Measurements from ENCODE around the gene ASZ1.

Gene ASZ1

DNA sequence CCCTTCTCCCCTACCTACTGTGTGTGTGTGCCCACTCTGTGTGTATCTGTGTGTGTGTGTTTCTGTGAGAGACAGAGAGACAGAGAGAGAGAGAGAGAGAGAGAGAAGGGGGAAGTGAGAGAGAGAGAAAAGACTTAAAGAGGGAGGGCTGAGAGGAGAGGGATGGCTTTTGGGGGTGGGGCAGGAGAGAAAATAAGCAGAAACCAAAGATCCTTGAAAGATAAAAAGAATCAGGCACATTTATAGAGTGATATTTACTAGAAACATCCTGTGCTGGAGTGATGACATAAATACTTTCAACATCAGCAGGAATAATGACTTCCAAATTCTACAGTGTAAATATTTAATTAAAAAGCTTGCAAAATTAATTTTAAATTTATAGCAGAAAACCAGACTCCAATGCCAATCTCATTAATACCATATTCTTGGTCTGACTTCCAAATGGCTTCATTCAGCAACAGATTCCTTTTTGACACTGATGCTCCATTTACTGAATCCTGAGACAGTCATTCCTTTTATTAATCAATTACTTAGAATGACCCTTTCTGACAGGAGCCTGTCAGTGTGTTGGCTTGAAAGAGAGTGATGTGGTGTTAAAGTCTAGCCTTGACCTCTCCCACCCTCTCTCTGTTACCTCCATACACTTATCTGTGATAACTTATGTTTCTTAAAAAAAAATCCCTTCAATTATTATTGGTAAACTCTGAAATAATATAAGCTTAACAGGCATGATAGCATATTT lies 62.8 kb downstream of the ASZ1 start:
- CTCF ChIA-PET: interaction anchor here (0.9 kb wide), 1 partner anchor 39 kb away, joined by 3 read pairs; no protein-coding TSS in a partner anchor
- H3K4me1 ChIP-seq (ENCODE audit: control insufficient read depth, insufficient read depth, low read length): no peaks in the 10 kb centered on the region
- no peaks in the 10 kb centered on the region for H3K9me3 ChIP-seq (ENCODE audit: control insufficient read depth, insufficient read depth, low read depth, low read length)
- no peaks in the 10 kb centered on the region for H3K36me3 ChIP-seq (ENCODE audit: control insufficient read depth in 2 of 2, insufficient read depth in 1 of 2, low read length in 2 of 2)
- H3K27ac ChIP-seq (ENCODE audit: extremely low read depth, low read depth, low read length): no peak overlapping the region
- no peak overlapping the region for H3K4me3 ChIP-seq (ENCODE audit: low read depth, low read length)
- TF ChIP-seq, protein P1, sequence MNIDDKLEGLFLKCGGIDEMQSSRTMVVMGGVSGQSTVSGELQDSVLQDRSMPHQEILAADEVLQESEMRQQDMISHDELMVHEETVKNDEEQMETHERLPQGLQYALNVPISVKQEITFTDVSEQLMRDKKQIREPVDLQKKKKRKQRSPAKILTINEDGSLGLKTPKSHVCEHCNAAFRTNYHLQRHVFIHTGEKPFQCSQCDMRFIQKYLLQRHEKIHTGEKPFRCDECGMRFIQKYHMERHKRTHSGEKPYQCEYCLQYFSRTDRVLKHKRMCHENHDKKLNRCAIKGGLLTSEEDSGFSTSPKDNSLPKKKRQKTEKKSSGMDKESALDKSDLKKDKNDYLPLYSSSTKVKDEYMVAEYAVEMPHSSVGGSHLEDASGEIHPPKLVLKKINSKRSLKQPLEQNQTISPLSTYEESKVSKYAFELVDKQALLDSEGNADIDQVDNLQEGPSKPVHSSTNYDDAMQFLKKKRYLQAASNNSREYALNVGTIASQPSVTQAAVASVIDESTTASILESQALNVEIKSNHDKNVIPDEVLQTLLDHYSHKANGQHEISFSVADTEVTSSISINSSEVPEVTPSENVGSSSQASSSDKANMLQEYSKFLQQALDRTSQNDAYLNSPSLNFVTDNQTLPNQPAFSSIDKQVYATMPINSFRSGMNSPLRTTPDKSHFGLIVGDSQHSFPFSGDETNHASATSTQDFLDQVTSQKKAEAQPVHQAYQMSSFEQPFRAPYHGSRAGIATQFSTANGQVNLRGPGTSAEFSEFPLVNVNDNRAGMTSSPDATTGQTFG (tag by site-specific recombination; IDR thresholded peaks at IDR 0.05; ENCODE audit: borderline replicate concordance): no peak
- POLR2A ChIA-PET: no interaction called here

DNA sequence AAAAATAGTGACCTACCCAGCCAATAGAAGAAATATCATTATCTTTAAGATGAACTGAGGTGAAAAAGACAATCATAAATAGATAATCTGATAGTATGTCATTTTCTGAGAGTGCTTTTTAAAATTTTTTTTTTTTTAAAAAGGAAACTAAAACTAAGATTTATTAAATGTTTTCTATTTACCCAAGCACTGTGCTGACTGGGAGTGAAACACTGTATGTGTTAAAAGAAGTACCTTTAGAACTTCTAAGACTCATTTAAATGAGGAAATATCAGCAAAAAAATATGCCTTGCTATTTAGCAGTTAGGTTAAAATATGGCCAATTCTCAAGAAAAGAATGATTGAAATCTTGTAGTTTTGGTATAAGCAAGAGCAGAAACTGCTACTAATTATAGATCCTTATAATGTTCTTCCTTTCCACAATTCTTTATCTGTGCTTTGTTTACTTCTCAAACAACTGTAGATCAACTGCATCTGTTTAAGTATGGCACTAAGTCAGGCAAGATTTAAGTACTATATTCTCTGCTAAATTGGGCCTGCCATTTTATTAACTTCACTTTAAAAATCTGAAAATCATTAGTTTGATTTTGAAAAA lies 64.9 kb downstream of the ASZ1 start:
- H3K36me3 ChIP-seq (ENCODE audit: control insufficient read depth in 2 of 2, insufficient read depth in 1 of 2, low read length in 2 of 2): no peaks in the 10 kb centered on the region
- TF ChIP-seq ZNF433 (tag by site-specific recombination; IDR thresholded peaks at IDR 0.05; ENCODE audit: low read depth) (no peak), ZNF624 (tag by site-specific recombination; IDR thresholded peaks at IDR 0.05) (no peak), ZNF747 (tag by site-specific recombination; IDR thresholded peaks at IDR 0.05) (no peak), ZNF600 (tag by site-specific recombination; IDR thresholded peaks at IDR 0.05) (no peak), ZNF391 (tag by site-specific recombination; IDR thresholded peaks at IDR 0.05; ENCODE audit: borderline replicate concordance, low read depth) (no peak), ZNF549 (tag by site-specific recombination; IDR thresholded peaks at IDR 0.05) (no peak), HOXA7 (CRISPR knock-in tag; IDR thresholded peaks at IDR 0.05; ENCODE audit: borderline replicate concordance) (no peak), ZNF37A (tag by site-specific recombination; IDR thresholded peaks at IDR 0.05) (no peak), ZNF707 (tag by site-specific recombination; IDR thresholded peaks at IDR 0.05) (no peak), ZNF544 (tag by site-specific recombination; IDR thresholded peaks at IDR 0.05) (no peak), ZFP37 (tag by site-specific recombination; IDR thresholded peaks at IDR 0.05) (no peak), BCL11A (tag by site-specific recombination; IDR thresholded peaks at IDR 0.05; ENCODE audit: low read depth) (no peak), ZNF366 (tag by site-specific recombination; conservative IDR thresholded peaks at IDR 0.05) (no peak), ZBTB7A (tag by site-specific recombination; IDR thresholded peaks at IDR 0.05; ENCODE audit: low read depth) (no peak), ZNF521 (tag by site-specific recombination; IDR thresholded peaks at IDR 0.05) (no peak), GLIS1 (tag by site-specific recombination; IDR thresholded peaks at IDR 0.05) (no peak), ZNF514 (tag by site-specific recombination; IDR thresholded peaks at IDR 0.05) (no peak), MZF1 (tag by site-specific recombination; IDR thresholded peaks at IDR 0.05; ENCODE audit: borderline replicate concordance) (no peak)
- TF ChIP-seq, protein P2, sequence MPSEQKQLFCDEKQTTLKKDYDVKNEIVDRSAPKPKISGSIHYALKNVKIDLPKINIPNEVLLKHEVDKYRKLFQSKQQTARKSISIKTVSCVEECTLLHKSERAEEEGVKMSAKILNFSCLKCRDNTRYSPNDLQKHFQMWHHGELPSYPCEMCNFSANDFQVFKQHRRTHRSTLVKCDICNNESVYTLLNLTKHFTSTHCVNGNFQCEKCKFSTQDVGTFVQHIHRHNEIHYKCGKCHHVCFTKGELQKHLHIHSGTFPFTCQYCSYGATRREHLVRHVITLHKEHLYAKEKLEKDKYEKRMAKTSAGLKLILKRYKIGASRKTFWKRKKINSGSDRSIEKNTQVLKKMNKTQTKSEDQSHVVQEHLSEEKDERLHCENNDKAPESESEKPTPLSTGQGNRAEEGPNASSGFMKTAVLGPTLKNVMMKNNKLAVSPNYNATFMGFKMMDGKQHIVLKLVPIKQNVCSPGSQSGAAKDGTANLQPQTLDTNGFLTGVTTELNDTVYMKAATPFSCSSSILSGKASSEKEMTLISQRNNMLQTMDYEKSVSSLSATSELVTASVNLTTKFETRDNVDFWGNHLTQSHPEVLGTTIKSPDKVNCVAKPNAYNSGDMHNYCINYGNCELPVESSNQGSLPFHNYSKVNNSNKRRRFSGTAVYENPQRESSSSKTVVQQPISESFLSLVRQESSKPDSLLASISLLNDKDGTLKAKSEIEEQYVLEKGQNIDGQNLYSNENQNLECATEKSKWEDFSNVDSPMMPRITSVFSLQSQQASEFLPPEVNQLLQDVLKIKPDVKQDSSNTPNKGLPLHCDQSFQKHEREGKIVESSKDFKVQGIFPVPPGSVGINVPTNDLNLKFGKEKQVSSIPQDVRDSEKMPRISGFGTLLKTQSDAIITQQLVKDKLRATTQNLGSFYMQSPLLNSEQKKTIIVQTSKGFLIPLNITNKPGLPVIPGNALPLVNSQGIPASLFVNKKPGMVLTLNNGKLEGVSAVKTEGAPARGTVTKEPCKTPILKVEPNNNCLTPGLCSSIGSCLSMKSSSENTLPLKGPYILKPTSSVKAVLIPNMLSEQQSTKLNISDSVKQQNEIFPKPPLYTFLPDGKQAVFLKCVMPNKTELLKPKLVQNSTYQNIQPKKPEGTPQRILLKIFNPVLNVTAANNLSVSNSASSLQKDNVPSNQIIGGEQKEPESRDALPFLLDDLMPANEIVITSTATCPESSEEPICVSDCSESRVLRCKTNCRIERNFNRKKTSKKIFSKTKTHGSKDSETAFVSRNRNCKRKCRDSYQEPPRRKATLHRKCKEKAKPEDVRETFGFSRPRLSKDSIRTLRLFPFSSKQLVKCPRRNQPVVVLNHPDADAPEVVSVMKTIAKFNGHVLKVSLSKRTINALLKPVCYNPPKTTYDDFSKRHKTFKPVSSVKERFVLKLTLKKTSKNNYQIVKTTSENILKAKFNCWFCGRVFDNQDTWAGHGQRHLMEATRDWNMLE (tag by site-specific recombination; conservative IDR thresholded peaks at IDR 0.05; ENCODE audit: low read depth): no peak
- TF ChIP-seq, protein P3, sequence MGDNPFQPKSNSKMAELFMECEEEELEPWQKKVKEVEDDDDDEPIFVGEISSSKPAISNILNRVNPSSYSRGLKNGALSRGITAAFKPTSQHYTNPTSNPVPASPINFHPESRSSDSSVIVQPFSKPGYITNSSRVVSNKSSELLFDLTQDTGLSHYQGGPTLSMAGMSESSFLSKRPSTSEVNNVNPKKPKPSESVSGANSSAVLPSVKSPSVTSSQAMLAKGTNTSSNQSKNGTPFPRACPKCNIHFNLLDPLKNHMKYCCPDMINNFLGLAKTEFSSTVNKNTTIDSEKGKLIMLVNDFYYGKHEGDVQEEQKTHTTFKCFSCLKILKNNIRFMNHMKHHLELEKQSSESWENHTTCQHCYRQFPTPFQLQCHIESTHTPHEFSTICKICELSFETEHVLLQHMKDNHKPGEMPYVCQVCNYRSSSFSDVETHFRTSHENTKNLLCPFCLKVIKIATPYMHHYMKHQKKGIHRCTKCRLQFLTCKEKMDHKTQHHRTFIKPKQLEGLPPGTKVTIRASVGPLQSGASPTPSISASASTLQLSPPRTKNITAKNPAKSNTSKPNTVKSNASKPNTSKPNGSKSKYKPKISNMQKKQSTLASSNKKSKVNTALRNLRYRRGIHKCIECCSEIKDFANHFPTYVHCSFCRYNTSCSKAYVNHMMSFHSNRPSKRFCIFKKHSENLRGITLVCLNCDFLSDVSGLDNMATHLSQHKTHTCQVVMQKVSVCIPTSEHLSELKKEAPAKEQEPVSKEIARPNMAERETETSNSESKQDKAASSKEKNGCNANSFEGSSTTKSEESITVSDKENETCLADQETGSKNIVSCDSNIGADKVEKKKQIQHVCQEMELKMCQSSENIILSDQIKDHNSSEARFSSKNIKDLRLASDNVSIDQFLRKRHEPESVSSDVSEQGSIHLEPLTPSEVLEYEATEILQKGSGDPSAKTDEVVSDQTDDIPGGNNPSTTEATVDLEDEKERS (tag by site-specific recombination; IDR thresholded peaks at IDR 0.05): no peak
- H3K27ac ChIP-seq (ENCODE audit: extremely low read depth, low read depth, low read length): no peak overlapping the region
- no peak overlapping the region for H3K4me3 ChIP-seq (ENCODE audit: low read depth, low read length)
- no peaks in the 10 kb centered on the region for H3K4me1 ChIP-seq (ENCODE audit: control insufficient read depth, insufficient read depth, low read length)
- POLR2A ChIA-PET: no interaction called here
- H3K9me3 ChIP-seq (ENCODE audit: control insufficient read depth, insufficient read depth, low read depth, low read length): no peaks in the 10 kb centered on the region
- CTCF ChIA-PET: no interaction called here
